Testis (tissue), 3 donors: ENCODE measurements around the gene GFRA3. TPM values are rescaled to one million over a fixed set of nuclear protein-coding genes. Genes with fewer than 3 reads are reported as not detected.

Experiments
- DNase-seq: peaks from one replicate; pipeline ENCODE4 v3.0.0-alpha.2; 2019
- H3K27ac ChIP-seq, 2 donors: fragments of 200-600 bp; sonication (generic); one replicate each; pipeline ENCODE4 v1.5.1; 2019
- H3K27me3 ChIP-seq: fragments of 200-600 bp; sonication (generic); one replicate; pipeline ENCODE4 v1.5.1; 2019
- H3K36me3 ChIP-seq: fragments of 200-600 bp; sonication (generic); one replicate; pipeline ENCODE4 v1.5.1; 2017; ENCODE audit warnings: low read depth; ENCODE audit errors: missing control alignments
- H3K4me1 ChIP-seq: fragments of 200-600 bp; sonication (generic); one replicate; pipeline ENCODE4 v1.5.1; 2019
- H3K4me3 ChIP-seq, 2 donors: fragments of 200-600 bp; sonication (generic); one replicate each; pipeline ENCODE4 v1.5.1; 2017 to 2019
- H3K9me3 ChIP-seq: fragments of 200-600 bp; sonication (generic); one replicate; pipeline ENCODE4 v1.5.1; 2017
- CTCF ChIP-seq, 3 experiments: fragments of 450-650 bp in 2 of 3; fragments of 200-600 bp in 1 of 3; sonication (generic) in 1 of 3; IDR thresholded peaks; one replicate each; pipeline ENCODE4 v1.5.1; 2016 to 2019; ENCODE audit warnings: antibody characterized with exemption in 3 of 3, mild to moderate bottlenecking in 2 of 3, moderate library complexity in 1 of 3
- POLR2A ChIP-seq: fragments of 450-650 bp; IDR thresholded peaks from one replicate; pipeline ENCODE4 v1.6.1; 2017; ENCODE audit warnings: antibody characterized with exemption, mild to moderate bottlenecking, moderate library complexity
- WGBS, 2 donors: methylation state at CpG; one replicate each; pipeline ENCODE4 v1.1.5; 2018; 5-methylcytosine and 5-hydroxymethylcytosine counted together
- intact Hi-C: fragments of 100-400 bp; cut with DNase I; formaldehyde crosslinking; loops from one replicate; pipeline ENCODE4 v1.15.1; 2023; ENCODE audit warnings: low total_unique reads
- polyA plus RNA-seq: library from polyadenylated mRNA; stranded (reverse); fragments of 350-450 nt; fragmentation: Illumina TruSeq; extraction: RNeasy Lipid Tissue Mini Kit (QIAGEN cat#74804); gene quantifications from one replicate; pipeline ENCODE4 v1.2.3, GENCODE V29; 2014; ENCODE audit warnings: low read depth, low replicate concordance; ENCODE audit not compliant: insufficient read depth
- total RNA-seq, 2 donors: library from RNA; depleted of rRNA; stranded (reverse); fragments of >200 nt; gene quantifications; one replicate each; pipeline ENCODE4 v1.2.3, GENCODE V29; 2016

Gene GFRA3
- total and polyA plus RNA-seq, 3 donors from 2014 or later = 5.8 to 6.3 (median 6.3) TPM

- no peak overlapping the region for H3K4me3 ChIP-seq
- no peak for TF ChIP-seq CTCF (IDR thresholded peaks at IDR 0.05)
- no peak for TF ChIP-seq POLR2A
- WGBS, 2 donors = 70 to 71% methylated on average over 2 of the region's 2 CpGs
- no peaks in the 10 kb centered on the region for H3K27me3 ChIP-seq
- no peak overlapping the region for H3K27ac ChIP-seq
- intact Hi-C loops = no loop called here
- H3K9me3 ChIP-seq = no peaks in the 10 kb centered on the region
- peaks cover 7% of the 10 kb centered on the region for H3K4me1 ChIP-seq
- H3K36me3 ChIP-seq = no peaks in the 10 kb centered on the region
- no peak for DNase-seq
Observed at GRCh38 chr5:138276402-138277054, 2.1 kb upstream of the GFRA3 start.

GRCh38 chr5:138275895-138276294 lies 1.5 kb upstream of the GFRA3 start:
- Histone ChIP-seq H3K4me3 (no peak overlapping the region), H3K9me3 (no peaks in the 10 kb centered on the region), H3K27me3 (no peaks in the 10 kb centered on the region), H3K4me1 (peaks cover 7% of the 10 kb centered on the region), H3K36me3 (no peaks in the 10 kb centered on the region), H3K27ac (no peak overlapping the region)
- DNase-seq = no peak
- TF ChIP-seq CTCF (IDR thresholded peaks at IDR 0.05) = no peak
- no peak for TF ChIP-seq POLR2A
- intact Hi-C loops = no loop called here
- WGBS, 2 donors = 24 to 44% methylated on average over 1 of the region's 1 CpG

DNA sequence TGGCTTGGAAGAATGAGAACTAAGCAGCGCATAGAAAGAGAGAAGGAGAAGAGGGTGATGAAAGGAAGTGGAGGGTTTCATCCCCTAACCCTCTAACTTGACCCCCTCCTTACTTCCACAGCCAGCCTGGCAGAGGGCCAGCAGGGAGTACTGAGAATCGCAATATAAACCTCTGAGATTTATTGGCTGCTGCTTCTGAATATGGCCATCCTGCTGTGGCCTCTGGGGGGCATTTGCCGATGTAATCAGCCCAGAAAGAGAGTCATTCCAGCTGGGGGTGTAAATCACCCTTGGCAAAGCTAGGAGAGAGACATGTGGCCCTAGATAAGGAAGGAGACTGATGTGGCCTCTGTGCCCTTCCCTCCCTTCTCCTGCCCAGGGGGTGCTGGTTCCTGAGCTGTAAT lies 960 bp upstream of the GFRA3 start:
- TF ChIP-seq POLR2A = no peak
- no peak for TF ChIP-seq CTCF (IDR thresholded peaks at IDR 0.05)
- no peaks in the 10 kb centered on the region for H3K9me3 ChIP-seq
- DNase-seq = no peak
- H3K27me3 ChIP-seq = no peaks in the 10 kb centered on the region
- 43 to 60% methylated on average over 3 of the region's 3 CpGs for WGBS, 2 donors
- H3K4me1 ChIP-seq = peaks cover 7% of the 10 kb centered on the region
- H3K27ac ChIP-seq = no peak overlapping the region
- H3K4me3 ChIP-seq = no peak overlapping the region
- intact Hi-C loops = no loop called here
- no peaks in the 10 kb centered on the region for H3K36me3 ChIP-seq

DNA sequence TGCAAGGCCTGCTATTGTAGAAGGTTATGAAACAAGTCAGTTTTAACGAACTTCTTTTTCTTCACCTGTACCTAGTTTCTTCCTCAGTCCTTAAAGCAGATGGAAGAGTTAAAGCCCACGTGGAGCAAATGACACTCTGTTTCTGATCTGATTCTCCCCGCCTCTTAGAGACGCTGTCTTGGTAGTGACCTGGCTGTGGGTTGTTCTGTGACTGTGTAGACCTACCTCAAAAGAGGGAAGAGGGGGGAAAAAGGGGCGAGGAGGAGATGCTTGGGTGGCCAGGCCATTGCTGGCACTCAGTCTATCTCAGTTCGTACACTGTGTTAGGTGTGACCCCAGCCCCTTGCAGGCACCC lies 610 bp downstream of the GFRA3 start:
- Histone ChIP-seq H3K9me3 (no peaks in the 10 kb centered on the region), H3K27ac (no peak overlapping the region), H3K4me1 (peaks cover 7% of the 10 kb centered on the region), H3K4me3 (peak overlapping the region; percentile 29 to 56), H3K27me3 (no peaks in the 10 kb centered on the region), H3K36me3 (no peaks in the 10 kb centered on the region)
- no peak for DNase-seq
- WGBS, 2 donors = 40 to 53% methylated on average over 5 to 6 of the region's 6 CpGs
- intact Hi-C loops = no loop called here
- TF ChIP-seq CTCF (IDR thresholded peaks at IDR 0.05) (no peak), POLR2A (no peak)

- intact Hi-C loops = no loop called here
- no peak overlapping the region for H3K27ac ChIP-seq
- WGBS, 2 donors = 76 to 89% methylated on average over 4 of the region's 4 CpGs
Observed at GRCh38 chr5:138272681-138273080, 1.7 kb downstream of the GFRA3 start.

More at GRCh38 chr5:138272681-138273080, 1.7 kb downstream of the GFRA3 start:
- no peaks in the 10 kb centered on the region for H3K27me3 ChIP-seq
- no peaks in the 10 kb centered on the region for H3K36me3 ChIP-seq
- peaks cover 7% of the 10 kb centered on the region for H3K4me1 ChIP-seq
- DNase-seq = no peak
- H3K9me3 ChIP-seq = no peaks in the 10 kb centered on the region
- TF ChIP-seq CTCF (IDR thresholded peaks at IDR 0.05) = no peak
- no peak for TF ChIP-seq POLR2A
- H3K4me3 ChIP-seq = no peak overlapping the region
